ENCODE results near the gene UBTD2.

UBTD2 gene

DNA sequence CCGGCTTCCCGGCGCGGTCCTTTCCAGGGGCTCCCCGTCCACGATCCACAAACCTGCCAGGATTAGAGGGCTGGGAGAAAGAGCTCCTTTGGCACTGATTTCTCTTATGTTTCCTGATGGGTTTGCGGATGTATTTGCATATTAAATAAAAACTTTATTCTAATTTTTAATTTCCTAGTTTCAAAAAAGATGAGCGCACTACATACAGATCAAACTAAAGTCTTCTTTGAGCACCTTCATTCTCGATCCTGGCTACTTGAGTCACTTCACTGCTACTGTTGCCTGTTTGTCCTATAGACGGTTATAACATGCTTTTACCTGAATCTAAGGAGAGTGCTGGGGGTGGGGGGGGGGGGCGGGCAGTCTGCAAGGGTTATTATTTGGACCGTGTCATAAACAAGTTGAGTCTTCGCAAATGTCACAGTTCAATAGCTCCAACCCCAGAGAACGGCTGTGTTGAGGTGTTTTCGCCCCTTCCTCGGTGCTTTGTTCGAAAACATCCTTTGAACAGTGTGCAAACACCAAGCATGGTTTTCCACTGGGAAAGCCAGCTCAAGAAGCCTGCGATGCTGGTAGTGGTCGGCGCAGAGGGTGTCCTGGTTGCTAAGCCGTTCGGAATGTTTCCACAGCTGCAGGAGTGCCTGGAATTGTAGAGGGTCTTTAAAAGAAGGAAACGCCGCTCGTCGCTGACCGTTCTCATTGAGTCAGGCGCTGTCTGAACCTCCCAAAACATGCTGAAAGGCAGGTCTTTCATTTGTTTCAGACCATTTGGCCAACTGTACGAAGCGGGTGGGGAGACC, 94.5 kb downstream of the UBTD2 start:
- no peak for ATAC-seq

DNA sequence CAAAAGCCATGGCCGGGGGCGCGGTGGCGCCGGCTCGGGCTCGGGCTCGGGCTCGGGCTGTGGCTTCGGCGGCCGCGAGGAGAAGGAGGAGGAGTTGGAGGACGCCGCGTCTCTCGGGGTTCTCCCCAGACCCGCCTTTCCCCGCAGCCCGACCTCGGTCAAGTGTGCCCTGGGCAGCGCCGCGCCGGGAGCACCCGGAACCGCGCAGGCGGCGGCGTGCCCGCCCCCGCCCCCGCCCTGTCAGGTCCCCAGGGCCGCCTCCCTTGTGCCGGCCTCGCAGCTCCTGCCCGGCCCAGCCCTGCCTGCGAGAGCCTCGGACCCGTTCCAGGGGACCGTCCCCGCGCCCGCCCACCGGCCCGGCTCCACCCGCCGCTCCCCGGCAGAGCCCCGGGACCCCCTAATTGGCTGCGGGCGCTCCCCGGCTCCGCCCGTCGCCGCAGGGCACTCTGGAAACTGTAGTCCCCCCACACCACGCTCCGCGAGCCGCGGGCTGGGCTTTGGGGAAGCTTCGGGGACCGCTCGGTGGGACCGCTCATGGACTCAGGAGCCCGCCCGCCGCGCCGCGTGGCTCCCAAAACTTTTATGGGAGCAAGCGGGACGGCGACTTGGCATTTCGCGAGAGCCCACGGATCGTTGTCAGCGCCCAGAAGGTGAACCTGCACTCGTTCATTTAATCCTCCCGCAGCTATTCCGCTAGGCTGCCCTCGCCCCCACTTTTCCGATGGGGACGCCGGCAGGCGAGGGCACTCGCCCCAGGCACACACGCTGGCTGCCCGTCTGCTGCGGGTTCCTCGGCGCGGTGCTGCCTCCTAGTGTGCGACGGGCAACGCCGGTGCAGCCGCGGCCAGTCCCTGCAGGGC, 95.3 kb downstream of the UBTD2 start, which contains the start of gene STK10:
STK10 (minus strand) TSS at position 192 of the 860 bp plus-strand sequence; CDS start at position 10, 182 bp downstream.
- ATAC-seq, result peak; percentile 82 to 85

DNA sequence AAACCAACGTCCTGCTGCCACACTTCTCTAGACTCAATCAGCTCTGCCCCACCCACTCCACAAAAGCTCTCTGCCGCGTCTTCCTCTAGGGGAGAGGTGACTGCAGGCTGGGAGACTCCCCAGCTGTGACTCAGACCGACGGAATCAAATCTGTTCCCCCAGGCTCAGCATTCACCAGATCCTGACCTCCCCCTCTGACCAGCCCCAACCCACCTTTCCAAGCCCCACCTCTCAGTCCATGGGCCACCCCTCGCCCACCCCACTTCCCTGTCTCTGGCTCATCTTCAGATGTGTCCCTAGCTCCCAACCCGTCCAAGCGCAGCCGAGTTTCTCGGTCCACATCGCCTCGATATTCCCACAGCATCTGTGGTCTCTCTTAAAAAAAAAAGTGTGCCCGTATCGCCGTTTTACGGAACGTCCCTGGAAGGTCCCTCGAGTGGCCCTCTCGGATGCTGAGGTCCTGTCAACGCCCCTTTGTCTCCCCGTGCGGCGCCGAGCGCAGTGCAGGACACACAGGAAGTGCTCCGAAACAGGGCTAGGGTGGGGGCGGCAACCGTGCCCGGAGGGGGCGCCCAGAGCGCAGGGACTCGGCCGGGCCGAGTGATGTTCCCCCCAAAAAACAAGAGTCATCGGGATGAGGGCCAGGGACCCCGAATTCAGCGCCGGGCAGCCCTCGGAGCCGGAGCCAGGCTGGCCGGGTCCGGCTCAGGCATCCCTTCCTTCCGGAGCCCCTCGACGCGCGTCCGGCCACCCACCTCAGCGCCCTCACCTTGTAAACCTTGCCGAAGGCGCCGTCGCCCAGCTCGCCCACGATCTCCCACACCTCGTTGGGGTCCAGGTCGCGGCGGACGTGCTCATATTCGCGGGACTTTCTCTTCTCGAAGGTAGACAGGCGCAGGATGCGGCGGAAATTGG, 96.2 kb downstream of the UBTD2 start:
- peak; percentile 47 for ATAC-seq

DNA sequence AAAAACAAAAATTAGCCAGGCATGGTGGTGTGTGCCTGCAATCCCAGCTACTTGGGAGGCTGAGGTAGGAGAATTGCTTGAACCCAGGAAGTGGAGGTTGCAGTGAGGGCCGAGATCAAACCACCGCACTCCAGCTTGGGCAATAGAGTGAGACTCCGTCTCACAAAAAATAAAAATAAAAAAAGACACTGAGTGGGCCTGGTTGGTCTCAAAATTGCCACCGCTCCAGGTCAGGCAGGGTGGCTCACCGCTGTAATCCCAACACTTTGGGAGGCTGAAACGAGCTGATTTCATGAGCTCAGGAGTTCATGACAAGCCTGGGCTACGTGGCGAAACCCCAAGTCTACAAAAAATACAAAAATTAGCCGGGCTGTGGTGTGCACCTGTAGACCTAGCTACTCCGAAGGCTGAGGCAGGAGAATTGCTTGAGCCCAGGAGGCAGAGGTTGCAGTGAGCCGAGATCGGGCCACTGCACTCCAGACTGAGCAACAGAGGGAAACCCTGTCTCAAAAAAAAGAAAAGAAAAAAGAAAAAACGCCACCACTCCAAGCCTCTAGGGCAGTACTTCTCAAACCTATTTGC, 97.4 kb downstream of the UBTD2 start:
- no peak for ATAC-seq

DNA sequence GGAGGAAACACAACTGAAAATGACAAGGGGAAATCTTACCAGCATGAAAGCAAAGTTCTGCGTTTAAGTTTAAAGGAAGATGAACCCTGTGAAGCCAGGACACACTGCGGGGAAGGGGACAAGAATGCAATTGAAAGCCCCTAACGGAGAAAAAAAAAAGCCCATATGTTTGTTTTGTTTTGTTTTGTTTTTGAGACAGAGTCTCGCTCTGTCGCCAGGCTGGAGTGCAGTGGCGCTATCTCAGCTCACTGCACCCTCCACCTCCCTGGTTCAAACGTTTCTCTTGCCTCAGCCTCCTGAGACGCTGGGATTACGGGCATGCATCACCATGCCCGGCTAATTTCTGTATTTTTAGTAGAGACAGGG, 98.5 kb downstream of the UBTD2 start:
- no peak for ATAC-seq

DNA sequence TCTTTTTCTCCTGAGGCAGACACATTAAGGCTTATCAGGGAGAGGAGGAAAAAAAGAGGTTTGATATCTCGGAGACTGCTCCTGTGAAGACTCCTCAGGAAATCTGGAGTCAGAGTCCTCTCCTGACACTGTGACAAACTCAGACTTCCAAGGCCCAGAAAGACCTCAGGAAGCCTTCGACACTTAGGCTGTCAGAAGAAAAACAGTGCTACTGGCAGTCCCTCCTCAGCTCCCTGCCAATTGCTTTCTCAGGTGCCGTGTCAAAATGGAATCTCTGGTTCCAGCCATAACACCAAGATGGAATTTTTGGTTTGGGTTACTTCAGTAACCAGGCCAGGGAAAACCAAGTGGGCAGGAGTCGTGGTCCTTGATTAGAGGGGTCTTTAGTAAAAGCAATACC, 99.7 kb downstream of the UBTD2 start:
- ATAC-seq, result no peak

DNA sequence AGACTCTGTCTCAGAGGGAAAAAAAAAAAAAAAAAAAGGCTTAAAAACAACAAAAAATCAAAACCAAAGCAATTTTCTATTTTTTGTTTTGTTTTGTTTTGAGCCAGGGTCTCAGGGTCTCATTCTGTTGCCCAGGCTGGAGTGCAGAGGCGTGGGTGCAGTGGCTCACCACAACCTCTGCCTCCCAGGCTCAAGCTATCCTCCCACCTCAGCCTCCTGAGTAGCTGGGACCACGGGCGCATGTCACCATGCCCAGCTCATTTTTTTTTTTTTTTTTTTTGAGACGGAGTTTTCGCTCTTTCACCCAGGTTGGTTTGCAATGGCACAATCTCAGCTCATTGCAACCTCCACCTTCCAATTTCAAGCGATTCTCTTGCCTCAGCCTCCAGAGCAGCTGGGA, 101.3 kb downstream of the UBTD2 start:
- ATAC-seq, result no peak

DNA sequence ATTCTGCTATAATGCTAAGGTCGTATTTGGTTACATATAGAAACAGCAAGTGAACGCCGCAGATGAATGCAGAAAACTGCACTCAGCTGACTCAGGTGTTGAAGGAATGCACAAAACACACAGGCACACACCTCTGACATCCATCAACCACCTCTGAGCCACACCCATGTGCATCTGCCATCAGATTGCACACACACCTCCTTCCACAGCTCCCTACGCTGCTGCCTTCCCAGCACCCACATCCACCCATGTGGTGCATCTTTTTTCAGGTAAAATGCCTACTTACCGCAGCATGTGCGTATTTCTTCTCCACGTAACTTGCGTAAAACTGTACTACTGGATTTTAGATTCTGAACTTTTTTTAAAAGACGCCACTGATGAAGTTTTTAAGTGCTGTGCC, 102.6 kb downstream of the UBTD2 start:
- no peak for ATAC-seq

DNA sequence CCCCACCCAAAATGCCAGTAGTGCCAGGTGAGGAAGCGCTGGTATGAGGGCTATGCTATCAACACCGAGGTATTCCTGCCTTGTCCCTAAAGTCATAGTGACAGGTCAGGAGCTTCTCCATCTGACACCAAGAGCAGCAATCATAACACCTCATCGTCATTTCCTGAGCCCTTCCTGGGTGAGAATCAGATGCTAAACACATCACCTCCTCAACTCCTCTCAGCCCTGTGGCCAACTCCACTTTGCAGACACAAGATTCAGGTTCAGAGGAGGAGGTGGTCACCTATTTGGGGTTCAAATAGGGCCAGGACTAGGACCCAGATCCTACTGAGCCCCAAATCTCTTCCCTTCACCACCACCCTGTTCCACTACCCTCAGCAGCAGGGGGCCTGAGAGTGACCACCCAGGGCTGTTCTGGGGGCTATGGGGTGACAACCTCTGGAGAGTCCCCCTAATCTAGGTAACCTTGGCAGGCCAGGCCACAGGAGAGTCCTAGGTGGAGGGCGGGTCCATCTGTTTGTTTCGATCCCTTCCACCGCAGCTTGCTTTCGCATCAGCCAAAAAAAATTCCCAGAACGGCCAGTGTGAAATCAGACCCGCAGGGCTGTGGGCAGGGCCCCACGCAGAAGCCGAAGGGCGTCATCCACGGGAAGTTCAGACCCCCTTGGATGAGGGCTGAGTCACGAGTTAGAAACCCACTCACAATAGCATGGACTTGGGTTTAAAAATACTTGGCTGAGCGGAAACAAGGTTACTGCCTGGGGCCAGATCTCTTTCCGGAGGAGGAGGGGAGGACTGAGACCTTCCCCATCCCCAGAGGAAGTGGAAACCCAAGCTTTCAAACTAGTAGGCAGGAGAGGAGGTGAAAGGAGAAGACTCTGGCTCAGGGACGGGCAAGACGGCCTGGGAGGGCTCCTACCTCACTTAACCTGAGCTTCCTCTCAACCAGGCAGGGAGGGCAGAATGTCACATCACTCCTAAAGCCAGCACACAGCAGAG, 104.3 kb downstream of the UBTD2 start:
- ATAC-seq, result peak; percentile 36 to 39

DNA sequence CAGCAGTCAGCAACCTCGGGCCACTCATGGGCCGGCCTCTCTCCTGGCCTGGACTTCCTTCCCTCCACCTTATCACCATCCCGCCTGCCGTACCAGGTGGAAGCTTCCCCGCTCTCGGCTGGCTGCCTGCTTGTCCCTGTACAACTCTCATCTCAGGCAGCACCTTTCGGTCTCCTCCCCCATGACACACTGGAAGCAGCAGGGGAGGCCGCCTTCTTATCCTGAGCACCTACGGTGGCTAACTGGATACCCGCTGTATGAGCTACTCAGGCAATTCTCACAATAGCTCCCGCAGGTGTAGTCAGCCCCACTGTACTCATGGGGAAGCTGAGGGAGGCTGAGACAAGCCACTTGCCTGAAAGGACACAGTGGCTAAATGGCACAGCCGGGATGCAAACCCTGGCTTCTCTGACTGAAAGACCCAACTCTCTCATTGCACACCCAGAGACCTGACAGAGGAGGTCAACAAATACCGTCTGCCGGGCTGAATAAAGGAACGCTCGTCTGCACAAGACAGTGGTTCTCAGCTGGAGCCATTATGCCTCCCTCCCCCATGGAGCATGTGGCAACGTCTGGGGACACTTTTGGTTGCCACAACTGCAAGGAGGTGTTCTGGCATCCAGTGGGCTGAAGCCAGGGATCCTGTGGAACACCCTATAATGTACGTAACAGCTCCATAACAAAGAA, 105.1 kb downstream of the UBTD2 start:
- no peak for ATAC-seq

DNA sequence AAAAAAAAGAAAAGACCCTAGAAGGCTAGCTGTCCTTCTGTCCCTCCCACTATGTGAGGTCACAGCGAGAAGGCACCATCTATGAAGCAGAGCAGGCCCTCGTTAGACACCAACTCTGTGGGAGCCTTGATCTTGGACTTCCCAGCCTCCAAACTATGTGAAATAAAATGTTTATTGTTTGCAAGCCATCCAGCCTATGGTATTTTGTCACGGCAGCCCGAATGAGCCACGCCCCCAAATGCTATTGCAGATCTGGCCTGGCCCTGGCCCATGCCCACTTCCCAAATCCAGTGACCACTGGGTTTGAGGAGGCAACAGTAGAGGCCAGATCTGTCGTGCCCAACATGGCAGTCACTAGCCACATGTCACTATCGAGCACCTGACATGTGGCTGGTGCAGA, 106.4 kb downstream of the UBTD2 start:
- ATAC-seq, result no peak

DNA sequence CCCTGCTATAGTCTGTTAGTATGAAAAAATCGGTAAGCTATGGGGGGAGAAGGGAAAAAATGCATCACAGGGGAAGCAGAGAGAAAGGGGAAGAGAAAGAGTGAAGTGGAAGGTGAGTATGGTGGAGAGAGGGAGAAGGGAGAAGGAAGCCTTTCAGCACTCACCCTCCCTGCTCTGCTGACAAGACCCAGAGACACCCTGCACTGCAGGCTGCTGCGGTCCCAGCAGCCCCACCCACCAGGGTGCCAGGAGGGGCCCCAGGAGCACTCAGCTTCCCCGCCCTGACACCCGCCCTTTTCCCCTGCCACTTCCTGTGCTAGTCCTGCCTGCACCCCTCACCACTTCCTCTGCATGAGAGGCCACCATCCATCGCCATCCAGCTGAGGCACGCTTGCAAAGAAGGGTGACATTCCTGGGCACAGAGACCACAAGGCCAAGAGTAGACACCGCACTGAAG, 108.3 kb downstream of the UBTD2 start:
- ATAC-seq, result peak; percentile 82 to 84

DNA sequence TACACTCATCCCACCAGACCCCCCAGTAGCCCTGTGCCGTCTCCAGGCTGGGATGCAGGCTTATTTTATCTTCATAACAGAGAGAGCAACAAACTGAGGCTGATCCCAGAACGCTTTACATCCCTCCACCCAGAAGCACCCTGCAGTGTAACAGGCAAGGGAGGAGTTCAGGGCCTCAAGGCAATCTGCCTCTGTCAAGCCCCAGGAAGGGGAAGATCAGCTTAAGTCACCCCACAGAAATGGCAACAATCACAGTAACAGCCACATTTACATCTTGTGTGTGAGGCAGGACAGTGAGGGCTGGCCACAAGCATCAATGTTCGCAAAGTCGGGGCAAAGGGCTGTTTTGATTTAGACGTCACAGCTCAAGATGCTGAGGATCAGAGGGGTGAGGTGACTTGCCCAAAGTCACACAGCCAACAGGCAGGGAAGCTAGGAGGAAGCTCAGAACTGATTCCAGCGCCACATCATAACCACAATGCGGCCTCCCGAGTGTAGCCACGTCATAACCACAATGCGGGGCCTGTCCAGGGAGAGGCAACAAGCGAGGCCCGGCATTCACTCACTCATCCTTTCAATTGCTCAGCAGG, 109.9 kb downstream of the UBTD2 start:
- peak; percentile 31 to 37 for ATAC-seq

DNA sequence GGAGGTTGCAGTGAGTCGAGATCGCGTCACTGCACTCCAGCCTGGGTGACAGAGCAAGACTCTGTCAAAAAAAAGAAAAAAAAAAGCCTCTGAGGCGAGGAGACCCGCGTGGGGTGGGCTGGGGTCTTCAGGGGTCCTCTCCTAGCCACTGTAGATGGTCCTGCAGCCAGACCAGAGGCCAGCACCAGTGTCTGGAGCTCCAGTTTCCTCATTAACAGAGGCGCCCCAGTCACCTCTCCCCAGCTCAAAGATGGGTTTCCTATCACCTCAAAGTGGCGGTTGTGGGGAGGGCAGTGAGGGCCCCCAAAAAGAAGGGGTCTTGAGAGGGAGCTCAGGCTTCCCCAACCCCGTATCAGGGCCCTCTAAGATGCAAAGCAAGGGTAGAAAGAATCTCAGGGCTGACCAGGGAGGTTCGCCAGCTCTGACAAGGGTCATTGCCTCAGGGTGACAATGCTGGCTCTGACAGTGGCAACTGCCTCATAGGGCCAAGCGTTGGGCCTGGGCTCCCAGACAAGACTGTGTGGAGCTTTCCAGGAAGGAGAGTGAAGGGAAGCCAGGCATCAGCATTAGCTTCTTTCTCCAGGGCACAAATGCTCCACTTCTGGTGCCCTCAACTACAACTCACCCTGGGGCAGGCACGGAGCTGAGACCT, 110.5 kb downstream of the UBTD2 start:
- no peak for ATAC-seq

DNA sequence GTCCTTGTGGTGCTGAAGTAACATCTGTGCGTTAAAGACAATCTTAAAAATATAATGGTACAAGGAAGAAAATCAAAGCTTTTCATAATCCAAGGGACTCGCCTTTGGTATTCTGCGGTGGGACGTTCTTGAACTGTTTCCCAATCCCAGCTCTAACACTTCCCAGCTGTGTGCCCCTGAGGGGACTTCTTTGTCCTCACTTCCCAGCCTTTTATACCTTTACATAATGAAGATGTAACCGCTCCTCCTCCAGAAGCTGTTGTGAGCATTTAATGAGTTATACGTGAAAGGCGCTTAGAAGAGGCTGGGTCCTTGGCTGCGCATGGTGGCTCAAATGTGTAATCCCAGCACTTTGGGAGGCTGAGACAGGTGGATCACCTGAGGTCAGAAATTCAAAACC, 112.4 kb downstream of the UBTD2 start:
- no peak for ATAC-seq

DNA sequence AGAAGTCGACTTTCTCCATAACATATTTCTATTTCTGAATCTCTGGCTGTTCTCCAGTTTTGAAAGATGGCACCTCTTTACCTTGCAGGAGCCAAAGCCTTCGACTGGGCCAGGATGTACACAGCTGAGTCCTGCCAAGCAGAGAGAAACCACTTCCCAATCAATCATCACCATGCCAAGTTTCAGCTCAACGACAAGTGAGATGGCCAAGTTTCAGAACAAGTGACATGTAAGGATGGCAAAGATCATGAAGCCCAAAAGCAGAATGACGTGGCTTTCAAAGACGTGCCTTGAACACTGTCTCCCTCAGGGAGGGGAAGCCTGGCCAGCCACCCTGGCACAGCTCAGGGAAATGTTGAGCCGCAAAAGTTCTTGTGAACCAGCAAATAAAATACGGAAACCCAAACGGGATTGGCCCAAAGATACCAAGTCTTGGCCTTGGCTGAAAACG, 113.3 kb downstream of the UBTD2 start:
- no peak for ATAC-seq

DNA sequence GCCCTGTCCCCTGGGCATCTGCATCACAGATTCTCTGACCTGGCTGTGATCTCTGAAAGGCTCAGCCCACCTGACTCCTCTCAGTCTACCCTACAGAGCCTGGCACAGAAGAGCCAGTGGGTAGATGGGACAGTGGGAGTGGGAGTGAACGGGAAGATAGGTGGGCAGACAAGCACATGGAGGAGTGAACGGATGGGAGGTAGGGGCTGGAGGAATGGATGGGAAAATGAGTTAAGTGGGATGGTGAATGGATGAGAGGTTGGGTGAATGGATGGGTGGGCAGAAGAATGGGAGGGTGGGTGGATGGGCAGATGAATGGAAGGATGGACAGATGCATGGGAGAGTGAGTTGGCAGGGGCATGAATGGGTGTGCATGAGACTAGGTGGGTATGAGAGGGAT, 114.3 kb downstream of the UBTD2 start:
- no peak for ATAC-seq

DNA sequence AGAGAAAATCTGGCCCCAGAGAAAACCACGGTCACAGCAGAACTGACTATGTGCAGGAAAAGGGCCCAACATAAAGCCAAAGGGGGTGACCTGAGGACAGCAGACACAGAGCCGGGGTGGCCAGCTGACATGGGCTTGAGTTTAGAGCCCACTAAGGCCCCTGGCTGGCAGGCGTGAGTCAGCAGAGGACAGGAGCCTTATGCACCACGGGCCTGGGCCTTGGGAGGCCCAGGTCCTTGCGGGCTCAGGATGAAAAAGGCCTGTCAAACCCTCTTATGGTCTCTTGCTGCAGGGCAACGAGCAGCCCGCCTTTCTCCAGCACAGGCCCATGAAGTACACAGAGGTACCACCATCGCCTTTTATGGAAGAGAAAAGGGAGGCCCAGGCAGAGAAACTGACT, 115.3 kb downstream of the UBTD2 start:
- ATAC-seq, result no peak

DNA sequence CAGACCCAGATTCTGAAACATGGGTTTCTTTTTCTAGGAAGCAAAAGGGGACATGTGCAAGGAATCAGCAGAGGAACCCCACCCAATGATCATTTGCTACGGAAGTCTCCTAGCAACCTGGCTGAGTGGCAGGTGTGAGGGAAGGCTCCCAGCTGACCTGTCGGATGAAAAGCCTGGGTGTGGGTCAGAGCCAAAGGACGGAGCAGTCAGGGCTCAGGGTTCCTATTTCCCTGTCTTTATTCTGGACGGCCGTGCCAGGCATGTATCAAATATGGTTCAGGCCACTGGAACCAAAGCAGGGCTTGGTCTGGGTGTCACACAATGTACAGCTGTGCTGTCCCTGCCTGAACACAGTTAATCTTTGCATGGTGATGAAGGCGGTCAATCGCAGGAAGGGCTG, 115.7 kb downstream of the UBTD2 start:
- no peak for ATAC-seq

All from activated CD4-positive, CD25-positive, alpha-beta regulatory T cell treated with anti-CD3 and anti-CD28 coated beads, Interleukin-2, amount 50 U/mL, for 24 hours (primary cell).